BE2C (cell line): ENCODE data around the gene B3GNT9.

Source experiments
- DNase-seq: peaks from one replicate; pipeline ENCODE4 v3.0.0-alpha.2; 2020
- H3K27me3 ChIP-seq: fragments of 250-450 bp; sonication (Bioruptor Pico); 2 replicates; pipeline ENCODE4 v1.5.1; 2020; ENCODE audit warnings: mild to moderate bottlenecking
- H3K36me3 ChIP-seq: fragments of 250-450 bp; sonication (Bioruptor Pico); 2 replicates; pipeline ENCODE4 v1.5.1; 2020; ENCODE audit warnings: mild to moderate bottlenecking
- H3K4me1 ChIP-seq: fragments of 250-450 bp; sonication (Bioruptor Pico); 2 replicates; pipeline ENCODE4 v1.5.1; 2020
- H3K4me3 ChIP-seq: 2 replicates; pipeline ENCODE4 v1.5.1; 2011; ENCODE audit warnings: low read depth, low read length
- H3K9me3 ChIP-seq: fragments of 250-450 bp; sonication (Bioruptor Pico); 2 replicates; pipeline ENCODE4 v1.5.1; 2020
- CTCF ChIP-seq: IDR thresholded peaks from 2 replicates; pipeline ENCODE4 v1.5.1; 2012; ENCODE audit warnings: mild to moderate bottlenecking, low read depth, low read length

The B3GNT9 gene

GRCh38 chr16:67187175-67187890 is 36.5 kb upstream of the B3GNT9 start:
- Histone ChIP-seq H3K27me3 (no peaks in the 10 kb centered on the region), H3K4me1 (peaks cover 3% of the 10 kb centered on the region; the same call in 1 of the 2 replicates), H3K4me3 (no peak overlapping the region), H3K9me3 (no peaks in the 10 kb centered on the region), H3K36me3 (no peaks in the 10 kb centered on the region)
- no peak for TF ChIP-seq CTCF
- no peak for DNase-seq

- H3K27me3 ChIP-seq, result no peaks in the 10 kb centered on the region
- H3K36me3 ChIP-seq, result no peaks in the 10 kb centered on the region
- DNase-seq, result no peak
- H3K4me1 ChIP-seq, result peaks cover 3% of the 10 kb centered on the region; the same call in 1 of the 2 replicates
- TF ChIP-seq CTCF, result no peak
- H3K4me3 ChIP-seq, result no peak overlapping the region
- H3K9me3 ChIP-seq, result no peaks in the 10 kb centered on the region
These were observed 35.8 kb upstream of the B3GNT9 start for GRCh38 chr16:67186550-67186950.

GRCh38 chr16:67185651-67186134 is 34.9 kb upstream of the B3GNT9 start:
- TF ChIP-seq CTCF, result no peak
- no peak overlapping the region for H3K4me3 ChIP-seq

GRCh38 chr16:67184995-67185650 is 34.3 kb upstream of the B3GNT9 start:
- H3K36me3 ChIP-seq, result no peaks in the 10 kb centered on the region
- peak; percentile 95 for DNase-seq
- H3K9me3 ChIP-seq, result no peaks in the 10 kb centered on the region
- H3K27me3 ChIP-seq, result no peaks in the 10 kb centered on the region
- no peak overlapping the region; the same call in 1 of the 2 replicates for H3K4me3 ChIP-seq
- TF ChIP-seq CTCF, result peak; percentile 74
- peaks cover 3% of the 10 kb centered on the region; the same call in 1 of the 2 replicates for H3K4me1 ChIP-seq

More at GRCh38 chr16:67185651-67186134, 34.9 kb upstream of the B3GNT9 start:
- Histone ChIP-seq H3K27me3 (no peaks in the 10 kb centered on the region), H3K4me1 (peaks cover 3% of the 10 kb centered on the region; the same call in 1 of the 2 replicates), H3K36me3 (no peaks in the 10 kb centered on the region), H3K9me3 (no peaks in the 10 kb centered on the region)
- DNase-seq, result no peak

- peak; percentile 49 for DNase-seq
- Histone ChIP-seq H3K27me3 (no peaks in the 10 kb centered on the region), H3K9me3 (no peaks in the 10 kb centered on the region), H3K4me3 (peak overlapping the region; percentile 70), H3K4me1 (peaks cover 3% of the 10 kb centered on the region; the same call in 1 of the 2 replicates), H3K36me3 (no peaks in the 10 kb centered on the region)
- TF ChIP-seq CTCF, result no peak
These were observed 33.7 kb upstream of the B3GNT9 start for GRCh38 chr16:67184453-67184994.
